Right cardiac atrium (tissue), 5 donors: ENCODE data around the gene RNPS1. TPM values are rescaled to one million over a fixed set of nuclear protein-coding genes. Genes with fewer than 3 reads are reported as not detected.

ENCODE experiments used
- ATAC-seq, 2 donors: fragments of 200-7000 bp; cut with Tn5 transposase; one replicate each; pipeline versions ENCODE4 v1.8.0 to v1.9.1; 2020; ENCODE audit warnings: moderate library complexity in 2 of 2, mild to moderate bottlenecking in 1 of 2
- DNase-seq, 3 donors: peaks; one replicate each; pipeline ENCODE4 v3.0.0-alpha.2; 2020
- H3K27ac ChIP-seq: one replicate; pipeline ENCODE4 v1.5.1; 2013; ENCODE audit warnings: mild to moderate bottlenecking, low read length, control low read depth, moderate library complexity
- H3K27me3 ChIP-seq: one replicate; pipeline ENCODE4 v1.6.1; 2013; ENCODE audit not compliant: control insufficient read depth, insufficient read depth
- H3K4me1 ChIP-seq: one replicate; pipeline ENCODE4 v1.6.1; 2013; ENCODE audit warnings: low read length; ENCODE audit not compliant: control insufficient read depth, insufficient read depth
- H3K4me3 ChIP-seq: one replicate; pipeline ENCODE4 v1.5.1; 2013; ENCODE audit warnings: low read length, control low read depth
- H3K9me3 ChIP-seq: one replicate; pipeline ENCODE4 v1.6.1; 2013; ENCODE audit warnings: low read length; ENCODE audit not compliant: control insufficient read depth
- WGBS: extraction: QIAGEN DNeasy Blood & Tissue Kit; methylation state at CpG from one replicate; pipeline ENCODE4 v1.1.7; 2013; 5-methylcytosine and 5-hydroxymethylcytosine counted together
- intact Hi-C, 4 donors: fragments of 100-400 bp; cut with DNase I; formaldehyde crosslinking; loops; one replicate each; pipeline versions ENCODE4 v1.11.0 to v1.14.0; 2022 to 2023
- polyA plus RNA-seq: library from polyadenylated mRNA; stranded (reverse); fragments of 200-250 nt; gene quantifications from one replicate; pipeline ENCODE4 v1.2.3, GENCODE V29; 2013
- total RNA-seq, 4 donors: library from RNA; stranded (reverse); fragmentation: NEBNext Ultra II Directional; extraction: Animal tissue kit (Norgen Biotek cat#: 25700); gene quantifications; one replicate each; pipeline ENCODE4 v1.2.1, GENCODE V29; 2021
- donor health status: healthy with polysubstance abuse.
- donor health status: DM: no; HTN: yes; CAD: no.
- donor health status: DM: no; HTN: no; CAD: no.
- donor health status: DM: no; HTN: yes; CAD: no; lungs with severe emphysema.
- donor health status: DM: yes; HTN: yes; CAD: no.

RNPS1 gene
- total and polyA plus RNA-seq, 5 donors, result 103 to 114 (median 106) TPM

- H3K9me3 ChIP-seq, result no peaks in the 10 kb centered on the region
- intact Hi-C loops, result no loop called here
- no peak for DNase-seq
- H3K27me3 ChIP-seq, result no peaks in the 10 kb centered on the region
- peaks cover 3% of the 10 kb centered on the region for H3K4me1 ChIP-seq
- 91% methylated on average over 28 of the region's 28 CpGs for WGBS
- ATAC-seq, result no peak
- H3K27ac ChIP-seq, result no peak overlapping the region
- no peak overlapping the region for H3K4me3 ChIP-seq
Observed at GRCh38 chr16:2233046-2233775, 34.7 kb downstream of the RNPS1 start.

GRCh38 chr16:2232094-2232990 lies 35.6 kb downstream of the RNPS1 start:
- ATAC-seq, result no peak
- Histone ChIP-seq H3K27ac (no peak overlapping the region), H3K4me1 (peaks cover 3% of the 10 kb centered on the region), H3K27me3 (no peaks in the 10 kb centered on the region), H3K9me3 (no peaks in the 10 kb centered on the region), H3K4me3 (no peak overlapping the region)
- WGBS, result 89% methylated on average over 41 of the region's 41 CpGs
- intact Hi-C loops, result no loop called here
- DNase-seq, result no peak

GRCh38 chr16:2231016-2231931 lies 36.7 kb downstream of the RNPS1 start:
- intact Hi-C loops, result no loop called here
- no peak for DNase-seq
- WGBS, result 89% methylated on average over 29 of the region's 29 CpGs
- Histone ChIP-seq H3K4me3 (no peak overlapping the region), H3K27ac (no peak overlapping the region), H3K4me1 (no peaks in the 10 kb centered on the region), H3K27me3 (no peaks in the 10 kb centered on the region), H3K9me3 (no peaks in the 10 kb centered on the region)
- ATAC-seq, result no peak

GRCh38 chr16:2230376-2230775 lies 37.5 kb downstream of the RNPS1 start:
- H3K4me1 ChIP-seq, result no peaks in the 10 kb centered on the region
- WGBS, result 92% methylated on average over 13 of the region's 13 CpGs
- H3K27me3 ChIP-seq, result no peaks in the 10 kb centered on the region
- H3K27ac ChIP-seq, result no peak overlapping the region
- no peak for DNase-seq
- intact Hi-C loops, result no loop called here
- H3K4me3 ChIP-seq, result no peak overlapping the region
- H3K9me3 ChIP-seq, result no peaks in the 10 kb centered on the region
- ATAC-seq, result no peak

- Histone ChIP-seq H3K4me3 (no peak overlapping the region), H3K27me3 (no peaks in the 10 kb centered on the region), H3K4me1 (no peaks in the 10 kb centered on the region), H3K9me3 (no peaks in the 10 kb centered on the region), H3K27ac (no peak overlapping the region)
- WGBS, result 89% methylated on average over 23 of the region's 23 CpGs
- ATAC-seq (no peak), DNase-seq (no peak)
- intact Hi-C loops, result no loop called here
Observed at GRCh38 chr16:2229632-2230250, 38.2 kb downstream of the RNPS1 start.

GRCh38 chr16:2229091-2229490 lies 38.8 kb downstream of the RNPS1 start:
- ATAC-seq, result no peak
- no peaks in the 10 kb centered on the region for H3K9me3 ChIP-seq
- DNase-seq, result no peak
- 89% methylated on average over 12 of the region's 12 CpGs for WGBS
- no peak overlapping the region for H3K4me3 ChIP-seq
- no peaks in the 10 kb centered on the region for H3K27me3 ChIP-seq
- H3K27ac ChIP-seq, result no peak overlapping the region
- intact Hi-C loops, result no loop called here
- H3K4me1 ChIP-seq, result no peaks in the 10 kb centered on the region

GRCh38 chr16:2228161-2228824 lies 39.6 kb downstream of the RNPS1 start:
- Histone ChIP-seq H3K4me1 (no peaks in the 10 kb centered on the region), H3K9me3 (no peaks in the 10 kb centered on the region), H3K27ac (no peak overlapping the region), H3K27me3 (no peaks in the 10 kb centered on the region), H3K4me3 (no peak overlapping the region)
- intact Hi-C loops, result no loop called here
- DNase-seq, result no peak
- no peak for ATAC-seq
- WGBS, result 87% methylated on average over 25 of the region's 25 CpGs

GRCh38 chr16:2226918-2227317 lies 41.0 kb downstream of the RNPS1 start:
- WGBS, result 89% methylated on average over 6 of the region's 6 CpGs

GRCh38 chr16:2226245-2226793 lies 41.6 kb downstream of the RNPS1 start:
- ATAC-seq (no peak), DNase-seq (no peak)
- Histone ChIP-seq H3K4me1 (no peaks in the 10 kb centered on the region), H3K9me3 (no peaks in the 10 kb centered on the region), H3K27ac (no peak overlapping the region), H3K27me3 (no peaks in the 10 kb centered on the region), H3K4me3 (no peak overlapping the region)
- intact Hi-C loops, result no loop called here
- WGBS, result 71% methylated on average over 9 of the region's 9 CpGs

More at GRCh38 chr16:2226918-2227317, 41.0 kb downstream of the RNPS1 start:
- Histone ChIP-seq H3K4me3 (no peak overlapping the region), H3K4me1 (no peaks in the 10 kb centered on the region), H3K9me3 (no peaks in the 10 kb centered on the region), H3K27me3 (no peaks in the 10 kb centered on the region), H3K27ac (no peak overlapping the region)
- ATAC-seq (no peak), DNase-seq (no peak)
- intact Hi-C loops, result no loop called here
